ENCODE measurements around the gene TMEM260. TPM values are rescaled to one million over a fixed set of nuclear protein-coding genes. Genes with fewer than 3 reads are reported as not detected.

The TMEM260 gene
- total RNA-seq, 1 donor from 2014 or later: 32.6 TPM

DNA sequence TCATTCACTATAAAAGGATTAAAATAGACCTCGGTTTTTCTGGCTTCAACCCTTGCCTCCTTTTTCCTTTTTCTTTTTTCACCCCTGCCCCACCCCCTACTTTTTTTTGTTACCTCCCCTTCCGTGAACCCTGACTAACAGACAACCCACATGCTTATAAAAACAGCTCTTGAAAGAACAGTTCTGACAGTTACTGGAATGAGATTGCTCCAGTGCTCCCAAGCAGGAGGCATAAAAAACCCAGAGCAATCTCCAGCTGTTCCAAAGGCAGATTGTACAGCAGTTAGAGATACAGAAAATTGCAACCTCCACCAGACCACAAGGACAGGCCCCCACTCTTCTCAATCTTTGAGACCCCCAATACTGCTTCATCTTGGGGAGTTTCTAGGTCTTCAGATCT is 29.9 kb upstream of the TMEM260 start:
- H3K4me1 ChIP-seq: no peaks in the 10 kb centered on the region
- no peak for DNase-seq (ENCODE audit: low spot score in 2 of 2)
- intact Hi-C loops (cut with DNase I): no loop called here
- H3K4me3 ChIP-seq: no peak overlapping the region
- H3K27me3 ChIP-seq: no peaks in the 10 kb centered on the region
- no peaks in the 10 kb centered on the region for H3K36me3 ChIP-seq
- no peaks in the 10 kb centered on the region for H3K9me3 ChIP-seq
- TF ChIP-seq, protein P1, sequence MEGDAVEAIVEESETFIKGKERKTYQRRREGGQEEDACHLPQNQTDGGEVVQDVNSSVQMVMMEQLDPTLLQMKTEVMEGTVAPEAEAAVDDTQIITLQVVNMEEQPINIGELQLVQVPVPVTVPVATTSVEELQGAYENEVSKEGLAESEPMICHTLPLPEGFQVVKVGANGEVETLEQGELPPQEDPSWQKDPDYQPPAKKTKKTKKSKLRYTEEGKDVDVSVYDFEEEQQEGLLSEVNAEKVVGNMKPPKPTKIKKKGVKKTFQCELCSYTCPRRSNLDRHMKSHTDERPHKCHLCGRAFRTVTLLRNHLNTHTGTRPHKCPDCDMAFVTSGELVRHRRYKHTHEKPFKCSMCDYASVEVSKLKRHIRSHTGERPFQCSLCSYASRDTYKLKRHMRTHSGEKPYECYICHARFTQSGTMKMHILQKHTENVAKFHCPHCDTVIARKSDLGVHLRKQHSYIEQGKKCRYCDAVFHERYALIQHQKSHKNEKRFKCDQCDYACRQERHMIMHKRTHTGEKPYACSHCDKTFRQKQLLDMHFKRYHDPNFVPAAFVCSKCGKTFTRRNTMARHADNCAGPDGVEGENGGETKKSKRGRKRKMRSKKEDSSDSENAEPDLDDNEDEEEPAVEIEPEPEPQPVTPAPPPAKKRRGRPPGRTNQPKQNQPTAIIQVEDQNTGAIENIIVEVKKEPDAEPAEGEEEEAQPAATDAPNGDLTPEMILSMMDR (IDR thresholded peaks at IDR 0.05): no peak
- no peak overlapping the region for H3K27ac ChIP-seq

DNA sequence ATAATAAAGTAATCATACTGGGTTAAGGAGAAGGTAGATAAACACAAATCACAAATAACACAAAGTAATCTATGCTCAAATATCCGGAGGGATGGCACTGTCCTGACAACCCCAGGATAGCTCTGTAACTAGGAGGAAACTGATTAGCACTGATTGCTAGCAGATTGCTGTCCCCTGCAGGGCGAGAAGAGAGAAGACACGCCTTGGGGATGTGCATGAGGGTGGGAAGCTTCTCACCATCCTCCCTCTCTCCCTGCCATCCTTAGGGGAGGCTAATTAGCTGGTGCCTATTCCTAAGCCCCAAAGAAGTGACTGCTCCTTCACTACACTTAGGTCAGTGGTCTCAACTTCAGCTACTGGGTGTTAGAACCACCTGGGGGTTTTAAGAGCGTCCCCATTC is 27.0 kb upstream of the TMEM260 start:
- no peaks in the 10 kb centered on the region for H3K27me3 ChIP-seq
- no peaks in the 10 kb centered on the region for H3K4me1 ChIP-seq
- no peak overlapping the region for H3K4me3 ChIP-seq
- no peak overlapping the region for H3K27ac ChIP-seq
- no peaks in the 10 kb centered on the region for H3K36me3 ChIP-seq
- TF ChIP-seq, protein P1 (IDR thresholded peaks at IDR 0.05): no peak
- H3K9me3 ChIP-seq: no peaks in the 10 kb centered on the region
- intact Hi-C loops (cut with DNase I): no loop called here
- no peak for DNase-seq (ENCODE audit: low spot score in 2 of 2)

DNA sequence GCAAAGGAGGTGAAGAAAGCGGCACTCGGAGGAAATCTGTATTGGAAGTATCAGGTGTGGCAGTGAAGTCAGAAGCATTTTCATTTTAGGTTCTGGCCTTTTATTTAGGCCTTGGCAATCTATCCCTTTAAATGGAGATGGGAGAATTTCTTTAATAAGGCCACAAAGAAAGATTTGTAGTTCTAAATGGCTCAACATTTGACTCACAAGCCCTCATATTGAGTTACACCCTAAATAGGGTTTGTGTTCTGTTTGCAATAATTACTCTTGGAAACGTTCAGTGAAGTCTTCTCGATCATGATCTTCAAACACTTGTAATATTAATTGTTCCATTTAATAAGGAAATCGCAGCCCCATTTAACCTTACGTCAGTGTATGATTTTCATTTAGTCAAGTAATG is 25.3 kb upstream of the TMEM260 start:
- DNase-seq (ENCODE audit: low spot score in 2 of 2): no peak
- intact Hi-C loops (cut with DNase I): no loop called here
- Histone ChIP-seq H3K9me3 (no peaks in the 10 kb centered on the region), H3K36me3 (no peaks in the 10 kb centered on the region), H3K4me3 (no peak overlapping the region), H3K27me3 (no peaks in the 10 kb centered on the region), H3K27ac (no peak overlapping the region), H3K4me1 (no peaks in the 10 kb centered on the region)
- TF ChIP-seq, protein P1 (IDR thresholded peaks at IDR 0.05): no peak

DNA sequence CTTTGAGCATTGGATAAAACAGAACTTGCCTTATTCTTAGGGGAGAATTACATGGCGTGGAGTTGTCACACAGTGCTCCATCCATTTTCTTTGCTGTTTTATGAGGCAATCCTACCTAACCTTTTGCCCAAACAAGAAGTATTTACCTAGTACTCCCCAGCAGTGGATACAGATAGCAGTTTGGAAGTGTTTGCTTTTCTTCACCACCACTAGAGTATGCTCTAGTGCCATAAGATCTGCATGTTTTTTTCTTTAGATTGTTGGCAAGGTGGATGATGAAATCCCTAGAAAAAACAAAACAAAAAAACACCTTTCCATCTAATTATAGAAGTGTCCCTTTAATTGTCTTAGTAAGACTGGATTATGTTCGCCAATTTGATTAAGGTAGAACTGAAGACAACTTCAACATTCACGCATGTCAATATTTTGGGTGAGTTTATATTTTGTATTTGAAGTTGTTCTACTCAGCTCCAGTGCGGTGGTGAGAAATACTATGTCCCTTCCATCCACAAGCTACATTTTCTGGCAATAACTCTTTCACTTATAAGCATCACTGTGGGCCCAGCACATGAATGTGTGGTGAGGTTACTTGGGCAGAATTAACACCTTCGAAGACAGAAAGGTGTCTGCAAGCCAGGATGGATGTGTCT is 23.6 kb upstream of the TMEM260 start:
- H3K4me1 ChIP-seq: no peaks in the 10 kb centered on the region
- DNase-seq (ENCODE audit: low spot score in 2 of 2): no peak
- TF ChIP-seq, protein P1 (IDR thresholded peaks at IDR 0.05): no peak
- H3K9me3 ChIP-seq: no peaks in the 10 kb centered on the region
- no peak overlapping the region for H3K4me3 ChIP-seq
- no peak overlapping the region for H3K27ac ChIP-seq
- no peaks in the 10 kb centered on the region for H3K36me3 ChIP-seq
- intact Hi-C loops (cut with DNase I): no loop called here
- no peaks in the 10 kb centered on the region for H3K27me3 ChIP-seq

DNA sequence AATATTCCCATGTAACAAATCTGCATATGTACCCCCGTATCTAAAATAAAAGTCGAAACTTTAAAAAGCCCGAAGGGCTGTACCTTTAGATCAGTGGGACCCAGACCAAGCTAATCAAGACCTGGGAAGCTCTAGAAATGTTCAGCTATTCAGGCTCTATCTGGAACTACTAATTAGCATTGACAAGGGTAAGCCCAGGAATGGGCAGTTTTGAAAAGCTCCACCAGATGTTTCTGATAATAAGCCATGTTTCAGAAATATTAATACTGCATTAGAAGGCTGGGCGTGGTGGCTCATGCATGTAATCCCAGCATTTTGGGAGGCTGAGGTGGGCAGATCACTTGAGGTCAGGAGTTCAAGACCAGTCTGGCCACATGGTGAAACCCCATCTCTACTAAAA is 20.4 kb upstream of the TMEM260 start:
- Histone ChIP-seq H3K9me3 (no peaks in the 10 kb centered on the region), H3K27ac (no peak overlapping the region), H3K4me3 (no peak overlapping the region), H3K27me3 (no peaks in the 10 kb centered on the region), H3K36me3 (no peaks in the 10 kb centered on the region), H3K4me1 (no peaks in the 10 kb centered on the region)
- TF ChIP-seq, protein P1 (IDR thresholded peaks at IDR 0.05): no peak
- intact Hi-C loops (cut with DNase I): no loop called here
- DNase-seq (ENCODE audit: low spot score in 2 of 2): no peak

DNA sequence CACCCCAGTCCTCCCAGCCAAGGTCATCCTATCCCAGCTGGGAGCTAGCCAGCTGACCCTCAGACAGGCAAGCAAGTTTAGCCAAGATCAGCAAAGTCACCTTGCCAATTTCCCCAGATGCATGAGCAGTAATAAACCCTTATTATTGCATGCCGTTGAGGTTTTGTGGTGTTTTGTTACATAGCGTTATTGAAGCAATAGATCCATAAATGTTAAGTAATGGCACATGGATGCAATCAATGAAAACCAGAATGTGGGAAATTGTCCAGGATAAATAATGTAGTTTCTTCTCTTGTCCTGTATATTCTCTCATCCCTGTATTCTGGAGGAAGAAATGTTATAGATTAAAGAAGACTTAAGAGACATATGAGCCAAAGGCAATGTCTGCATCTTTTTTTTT is 18.0 kb upstream of the TMEM260 start:
- intact Hi-C loops (cut with DNase I): no loop called here

More for the DNA sequence above, 18.0 kb upstream of the TMEM260 start:
- no peak for DNase-seq (ENCODE audit: low spot score in 2 of 2)
- Histone ChIP-seq H3K4me1 (no peaks in the 10 kb centered on the region), H3K27ac (no peak overlapping the region), H3K4me3 (no peak overlapping the region), H3K27me3 (no peaks in the 10 kb centered on the region), H3K9me3 (no peaks in the 10 kb centered on the region), H3K36me3 (no peaks in the 10 kb centered on the region)
- TF ChIP-seq, protein P1 (IDR thresholded peaks at IDR 0.05): no peak
